Measurements from ENCODE around the gene DIAPH2.
"Not testable (repeated sequence)": the region's sequence is repeated elsewhere in the genome, so short reads cannot be mapped to it uniquely, and the experiment has no call there.

The DIAPH2 gene

DNA sequence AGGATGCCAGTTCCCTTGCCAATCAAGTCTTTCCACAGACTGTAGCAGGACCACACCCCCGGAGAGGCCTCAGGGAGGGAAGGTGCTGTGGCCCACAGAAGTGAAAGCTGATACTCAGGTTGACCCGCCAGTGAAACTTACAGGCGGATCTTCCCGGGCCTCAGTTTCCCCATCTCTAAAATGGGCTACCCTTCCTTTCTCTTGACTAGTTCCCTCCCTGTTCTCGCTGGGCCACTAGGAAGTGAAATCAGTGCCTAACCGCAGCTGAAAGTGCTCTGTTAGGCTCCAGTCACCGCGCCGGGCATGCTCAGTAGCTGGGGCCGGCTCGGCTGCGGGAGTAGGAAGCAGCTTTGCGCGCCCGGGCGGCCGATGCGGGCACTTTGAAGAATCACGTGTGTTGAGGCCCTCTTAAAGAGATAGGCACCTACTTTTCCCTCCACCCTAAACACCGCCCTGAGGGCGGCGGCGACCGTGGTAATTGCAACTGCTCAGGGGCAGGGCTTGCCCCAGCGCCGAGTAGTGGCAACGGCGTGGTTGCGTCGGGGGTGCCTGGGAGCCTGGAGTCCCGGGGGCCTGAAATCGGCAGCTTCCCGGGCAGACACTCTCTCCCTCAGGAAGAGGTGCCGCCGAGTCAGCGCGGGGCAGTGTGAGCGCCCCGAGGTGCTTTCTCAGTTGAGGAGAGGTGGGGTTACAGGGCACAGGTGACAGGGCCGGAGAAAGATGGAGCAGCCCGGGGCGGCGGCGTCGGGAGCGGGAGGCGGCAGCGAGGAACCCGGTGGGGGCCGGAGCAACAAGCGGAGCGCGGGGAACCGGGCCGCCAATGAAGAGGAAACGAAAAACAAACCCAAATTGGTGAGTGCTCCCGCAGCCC, at the start of gene DIAPH2:
TSS of gene DIAPH2 (plus strand) at position 504 of the 871 bp plus-strand sequence.
- peak; percentile 87 for DNase-seq

DNA sequence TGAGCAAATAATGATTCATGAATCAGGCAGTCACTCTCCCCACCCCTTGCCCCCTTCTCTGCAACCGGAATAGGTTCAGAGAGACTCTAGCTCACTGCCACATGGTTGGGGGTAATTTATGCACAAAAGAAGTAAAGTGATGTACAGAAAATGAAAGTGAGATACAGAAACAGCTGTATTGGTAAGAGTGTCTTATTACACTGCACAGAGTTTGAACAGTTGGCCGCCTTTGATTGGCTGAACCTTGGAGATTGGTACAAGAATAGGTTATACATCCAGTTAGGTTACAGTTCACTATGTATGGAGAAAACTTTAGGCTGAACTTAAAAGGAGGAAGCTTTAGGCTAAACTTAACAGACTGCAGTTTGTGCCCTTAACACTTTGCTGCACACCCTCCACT, 34.6 kb upstream of the DIAPH2 start:
- DNase-seq: peak; percentile 1

DNA sequence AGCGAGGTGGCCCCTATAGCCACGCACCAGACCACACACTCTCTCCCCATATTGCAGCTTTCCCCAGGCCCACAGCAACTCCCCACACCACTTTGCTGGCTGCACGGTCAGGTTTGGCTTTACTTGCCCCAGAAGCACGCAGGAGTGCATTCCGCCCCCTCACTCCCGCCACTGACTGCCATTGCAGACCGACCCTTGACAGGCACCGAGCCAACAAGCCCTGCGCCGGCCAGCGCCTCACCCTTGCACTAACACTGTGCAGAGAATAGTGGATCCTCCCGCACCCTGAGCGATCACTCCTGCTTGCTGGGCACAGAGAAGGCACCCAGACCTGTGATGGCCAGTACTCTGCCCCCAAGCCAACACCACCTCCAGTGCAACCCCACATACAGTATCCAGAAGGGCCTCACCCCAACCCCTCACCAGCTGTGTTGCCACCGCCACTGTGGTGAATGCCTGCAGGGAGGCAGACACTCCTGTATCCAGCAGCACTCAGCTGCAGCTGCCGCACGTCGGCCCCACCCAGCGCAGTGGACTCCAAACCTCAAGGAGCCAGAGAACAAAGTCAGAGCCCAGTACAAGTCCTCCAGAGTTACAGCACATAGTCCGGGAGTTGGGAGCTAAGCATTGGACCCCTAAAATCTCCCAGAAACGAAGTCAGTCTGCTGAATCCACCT, 28.6 kb upstream of the DIAPH2 start:
- DNase-seq: no peak

DNA sequence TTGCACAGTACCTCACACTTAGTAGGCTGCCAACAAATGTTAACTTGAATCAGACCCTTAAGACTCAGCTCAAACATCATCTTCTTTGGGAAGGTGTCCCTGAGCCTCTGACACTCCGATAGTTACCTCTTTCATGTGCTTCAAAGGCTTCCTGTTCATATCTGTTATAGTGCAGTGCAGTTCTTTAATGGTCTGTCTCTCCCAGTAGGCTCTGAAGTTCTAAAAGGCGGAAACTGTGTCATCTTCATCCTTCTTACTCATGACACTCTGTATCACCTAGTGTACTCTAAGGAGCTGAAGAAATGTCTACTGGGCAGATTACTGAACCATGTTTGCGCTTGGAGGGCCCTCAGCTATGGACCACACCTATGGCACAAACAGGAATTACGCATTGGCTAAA, 2.1 kb upstream of the DIAPH2 start:
- peak; percentile 17 for DNase-seq

DNA sequence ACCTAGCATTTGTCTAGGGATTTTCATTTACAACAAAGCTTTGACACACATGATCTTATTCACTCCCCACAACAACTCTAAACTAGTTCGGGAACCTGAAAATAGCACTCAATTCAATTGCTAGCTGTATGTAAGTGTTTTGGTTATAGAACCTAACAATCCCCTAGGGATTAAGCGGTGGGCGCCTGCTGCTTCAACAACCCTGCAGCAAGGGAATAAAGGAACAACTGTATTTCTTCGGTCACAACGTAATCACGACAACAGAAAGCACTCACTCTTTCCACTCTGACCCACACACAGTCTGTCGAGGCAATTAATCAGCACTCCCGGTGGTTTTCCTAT, 674 bp upstream of the DIAPH2 start:
- DNase-seq: no peak

DNA sequence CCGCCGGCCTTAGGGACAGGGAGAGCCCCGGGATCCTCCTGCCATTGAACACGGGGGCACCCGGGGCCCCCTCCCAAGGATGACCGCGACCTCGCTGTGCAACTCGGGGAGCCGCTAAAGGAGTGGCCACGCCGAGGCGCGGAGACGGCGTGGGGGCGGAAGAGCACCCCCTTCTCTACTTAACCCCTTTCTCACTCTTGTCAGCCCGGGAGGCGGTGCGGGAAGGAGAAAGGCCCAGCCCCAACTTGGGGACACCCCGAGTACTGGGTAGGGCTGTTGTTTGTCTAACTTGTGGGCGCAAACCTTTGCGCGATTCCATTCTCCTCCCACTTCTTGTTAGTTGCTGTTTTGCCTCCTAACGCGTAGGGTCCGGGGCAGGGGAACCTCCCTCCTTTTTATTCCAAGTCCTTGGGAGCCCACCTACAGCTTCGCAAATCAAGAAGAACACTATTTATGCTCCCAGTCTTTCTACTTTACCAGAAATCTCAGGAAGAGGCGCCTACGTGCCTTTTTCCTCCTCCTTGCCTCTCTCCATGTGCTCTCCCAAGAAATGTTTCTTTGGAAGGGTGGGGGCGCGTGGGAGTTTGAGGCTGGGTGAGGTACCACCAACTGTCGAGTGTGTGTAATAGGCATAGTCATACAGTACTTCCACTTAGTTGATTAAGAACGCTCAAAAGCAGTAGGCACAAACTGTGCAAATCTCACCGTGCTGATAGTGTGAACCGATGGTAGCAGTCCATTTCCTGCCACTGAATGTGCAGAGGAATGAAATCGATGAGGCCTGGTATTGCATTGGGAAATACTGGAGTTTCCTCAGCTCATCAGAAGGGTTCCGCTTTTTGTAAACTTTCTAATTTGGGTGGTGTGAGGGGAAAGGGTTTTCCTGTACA, 813 bp downstream of the DIAPH2 start:
- peak; percentile 73 for DNase-seq

DNA sequence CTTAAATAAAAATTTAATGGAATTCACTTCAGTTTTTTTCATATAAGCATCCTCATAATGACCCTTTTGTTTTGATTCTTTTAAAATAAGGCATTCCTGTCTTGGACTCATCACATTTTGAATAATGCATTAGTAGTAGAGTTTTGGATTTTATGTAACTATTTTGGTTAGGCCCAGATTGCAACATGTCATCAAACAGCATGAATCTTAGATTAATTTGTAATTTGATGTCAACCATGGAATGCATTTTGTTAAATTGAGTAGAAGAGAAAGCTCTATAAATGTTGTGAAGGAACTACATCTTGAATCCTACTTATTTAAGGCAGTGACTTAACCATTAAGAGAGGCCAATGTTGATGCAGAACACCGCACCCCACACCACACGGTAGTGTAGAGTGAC, 3.1 kb downstream of the DIAPH2 start:
- DNase-seq: no peak

DNA sequence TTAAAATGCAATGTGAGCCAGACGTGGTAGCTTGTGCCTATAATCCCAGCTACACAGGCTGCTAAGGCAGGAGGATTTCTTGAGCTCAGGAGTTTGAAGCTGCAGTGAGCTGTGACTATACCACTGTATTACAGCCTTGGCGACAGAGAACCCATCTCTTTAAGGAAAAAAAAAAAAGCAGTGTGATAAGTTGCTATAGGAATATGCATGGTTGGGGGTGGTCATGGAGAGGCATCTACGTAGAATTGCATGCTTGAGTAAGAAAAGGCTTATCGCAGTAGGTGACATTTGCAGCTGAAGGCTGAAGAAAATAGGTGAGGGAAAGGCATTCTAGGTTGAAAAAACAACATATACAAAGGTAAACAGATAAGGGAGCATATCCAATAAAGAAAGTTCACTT, 4.1 kb downstream of the DIAPH2 start:
- DNase-seq: no peak

DNA sequence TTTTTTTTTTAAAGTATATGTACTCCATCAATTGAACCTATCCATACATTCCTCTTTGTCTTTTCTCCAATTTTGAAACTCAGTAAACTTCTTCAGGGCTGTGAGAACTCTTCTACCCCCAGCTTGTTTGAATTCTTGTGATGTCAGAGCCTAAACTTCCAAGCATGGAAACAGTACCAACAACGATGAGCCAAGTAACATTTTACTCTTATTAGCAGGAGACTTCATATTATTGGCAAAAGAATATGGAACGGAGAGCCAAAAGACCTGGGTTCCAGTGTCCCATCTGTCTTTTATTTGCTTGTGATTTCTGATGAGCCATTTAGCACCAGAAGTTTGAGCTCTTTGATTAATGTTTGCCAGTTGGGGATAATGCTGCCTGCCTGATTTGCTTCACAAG, 5.3 kb downstream of the DIAPH2 start:
- no peak for DNase-seq

DNA sequence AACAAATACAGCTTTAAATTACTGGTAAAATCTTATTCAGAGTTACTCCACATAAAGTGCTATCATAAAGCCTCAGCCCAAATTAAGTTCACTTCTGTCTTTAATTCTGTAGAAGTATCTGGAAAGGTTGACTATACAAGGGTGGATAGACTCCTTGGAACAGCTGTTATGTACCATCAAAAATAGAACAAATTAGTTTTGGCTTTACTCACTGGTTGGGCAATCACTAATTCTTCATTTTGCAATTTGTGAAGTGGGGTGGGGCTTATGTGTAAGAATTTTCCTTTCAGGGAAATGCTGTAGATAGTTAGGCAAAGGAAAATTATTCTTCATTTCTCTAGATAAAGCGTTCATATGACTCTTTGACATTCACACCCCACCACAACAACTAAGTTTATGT, 7.8 kb downstream of the DIAPH2 start:
- no peak for DNase-seq

DNA sequence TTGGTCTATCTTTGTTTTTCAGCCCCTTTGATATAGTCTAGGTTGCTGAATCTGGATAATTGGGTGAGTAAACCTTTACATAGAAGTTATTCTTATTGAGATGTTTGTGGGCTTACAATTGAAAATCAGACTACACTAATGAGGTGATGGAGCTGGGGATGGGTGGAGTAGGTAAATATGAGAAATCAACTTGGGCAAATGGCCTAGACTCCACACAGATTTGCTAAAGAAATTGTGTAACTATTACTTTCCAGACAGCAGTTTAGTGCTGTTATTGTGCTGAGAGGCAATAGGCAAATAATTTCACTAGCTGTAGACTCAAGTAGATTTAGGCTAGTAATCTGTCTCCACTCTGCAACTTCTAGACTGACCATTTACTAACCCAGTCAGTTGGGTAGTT, 8.2 kb downstream of the DIAPH2 start:
- DNase-seq: no peak

DNA sequence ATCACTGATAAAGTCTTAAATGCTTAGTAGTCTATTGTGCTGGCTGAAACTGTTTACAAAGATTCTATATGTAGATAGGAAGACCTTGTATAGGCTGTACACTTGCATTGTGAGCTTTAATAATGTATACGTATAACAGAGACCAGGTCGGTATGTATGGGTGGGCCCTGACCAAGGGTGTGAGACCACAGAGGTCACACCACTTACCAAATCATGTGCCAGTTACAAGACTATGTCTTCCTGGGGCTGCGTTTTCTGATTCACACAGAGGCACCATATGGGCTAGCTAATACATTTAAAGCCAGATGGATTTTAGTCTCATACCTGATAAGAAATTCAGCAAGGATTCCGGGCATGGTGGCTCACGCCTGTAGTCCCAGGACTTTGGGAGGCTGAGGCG, 8.8 kb downstream of the DIAPH2 start:
- no peak for DNase-seq

DNA sequence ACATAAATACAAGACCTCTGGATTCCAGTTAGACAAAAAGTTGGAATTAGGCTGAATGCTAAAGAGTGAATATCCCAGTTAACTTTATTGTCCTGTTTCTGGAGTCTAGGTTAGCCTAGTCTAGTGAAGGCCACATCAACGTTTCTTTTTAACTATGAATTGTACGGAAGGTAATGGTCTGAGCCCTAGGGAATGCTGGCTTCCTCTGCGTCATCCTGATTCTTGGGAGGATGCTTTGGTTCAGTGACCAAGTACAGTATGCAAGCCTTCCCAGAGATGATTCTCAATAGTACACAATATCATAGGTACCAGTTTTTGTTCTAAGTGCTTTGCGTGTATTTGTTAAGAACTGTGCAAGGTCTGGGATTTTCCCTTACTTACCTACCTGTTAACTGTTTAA, 11.8 kb downstream of the DIAPH2 start:
- DNase-seq: no peak

DNA sequence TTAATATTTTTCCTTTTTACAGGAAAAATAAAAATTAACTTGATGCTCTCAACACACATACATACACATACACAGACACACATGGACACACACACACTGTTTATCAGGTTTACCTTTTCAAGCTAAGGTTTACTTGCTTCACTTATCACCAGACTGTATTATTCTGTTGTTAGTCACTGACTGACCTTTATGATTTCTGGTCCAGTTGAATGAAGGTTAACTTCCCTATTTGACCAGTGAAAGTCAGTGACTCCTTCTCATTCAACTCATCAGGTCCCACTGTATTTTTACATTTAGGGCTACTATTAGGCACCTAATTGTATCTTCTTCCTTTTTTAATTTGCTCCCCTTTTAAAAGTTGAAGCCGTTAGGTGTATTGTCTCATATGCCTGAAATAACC, 16.0 kb downstream of the DIAPH2 start:
- DNase-seq: no peak

DNA sequence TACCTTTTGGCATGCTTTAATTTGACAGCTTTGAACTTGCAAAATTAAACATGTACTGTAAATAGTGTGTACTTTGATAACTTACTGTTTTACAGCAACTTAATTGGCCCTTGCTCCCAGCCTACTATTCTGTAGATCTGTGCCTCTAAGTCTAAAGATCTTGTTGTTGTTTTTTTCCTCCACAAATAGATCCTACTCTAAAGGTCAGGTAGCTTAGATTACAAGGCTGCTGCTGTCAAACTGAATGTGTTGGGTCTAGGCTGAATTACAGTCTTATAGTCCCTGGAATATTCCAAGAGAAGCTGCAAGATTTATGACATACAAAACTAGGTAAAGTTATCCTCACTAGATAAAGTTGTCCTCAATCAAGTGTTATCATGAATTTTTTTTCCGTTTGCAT, 18.7 kb downstream of the DIAPH2 start:
- no peak for DNase-seq

DNA sequence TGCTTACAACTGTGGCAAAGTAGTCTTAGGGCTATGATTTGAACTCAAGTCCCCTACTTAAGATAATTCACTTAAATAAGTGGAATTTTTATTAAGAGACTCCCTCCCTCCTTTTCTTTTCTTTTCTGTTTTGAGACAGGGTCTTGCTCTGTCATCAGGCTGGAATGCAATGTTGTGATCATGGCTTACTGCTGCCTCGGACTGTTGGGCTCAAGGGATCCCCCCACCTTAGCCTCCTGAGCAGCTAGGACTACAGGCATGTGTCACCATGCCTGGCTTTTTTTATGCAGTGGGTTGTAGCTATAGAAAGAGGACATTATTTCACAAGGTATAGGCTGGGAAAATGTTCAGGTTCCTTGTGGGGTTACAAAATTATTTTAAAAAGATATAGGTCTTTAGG, 19.2 kb downstream of the DIAPH2 start:
- no peak for DNase-seq

DNA sequence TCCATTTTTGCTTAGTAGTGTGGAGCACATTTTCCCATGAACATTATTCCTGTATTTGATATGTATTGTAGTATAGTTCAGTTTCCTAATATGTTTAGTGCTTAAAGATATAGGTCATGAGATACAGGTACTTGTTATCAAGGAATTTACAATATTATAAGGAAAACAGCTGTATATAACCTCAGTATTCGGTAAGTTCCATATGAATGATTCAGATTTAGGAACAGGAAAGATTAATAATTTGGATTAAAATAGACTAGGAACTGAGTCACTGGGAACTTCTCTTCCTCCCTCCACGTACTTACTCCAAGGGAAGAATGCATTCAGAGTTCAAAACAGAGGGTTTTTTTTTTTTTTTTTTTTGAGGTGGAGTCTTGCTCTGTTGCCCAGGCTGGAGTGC, 20.0 kb downstream of the DIAPH2 start:
- DNase-seq: no peak

DNA sequence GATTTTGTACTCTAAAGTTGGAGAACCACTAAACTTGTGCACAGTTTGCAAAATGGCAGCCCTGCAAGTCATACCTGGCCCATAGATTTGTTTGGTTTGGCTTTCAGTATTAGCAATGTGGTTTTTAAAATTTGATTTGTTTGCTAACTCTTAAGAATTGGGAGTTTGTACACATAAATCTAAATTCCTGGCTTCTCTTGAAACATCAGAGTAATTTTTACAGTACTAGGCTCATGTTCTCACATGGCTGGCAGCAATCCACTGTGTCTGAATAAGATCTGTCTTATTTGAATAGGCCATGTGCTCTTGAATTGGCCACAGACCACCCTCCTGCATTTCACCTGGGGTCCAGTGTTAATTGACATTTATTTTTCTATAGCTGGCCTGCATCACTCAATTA, 21.3 kb downstream of the DIAPH2 start:
- peak; percentile 30 for DNase-seq

DNA sequence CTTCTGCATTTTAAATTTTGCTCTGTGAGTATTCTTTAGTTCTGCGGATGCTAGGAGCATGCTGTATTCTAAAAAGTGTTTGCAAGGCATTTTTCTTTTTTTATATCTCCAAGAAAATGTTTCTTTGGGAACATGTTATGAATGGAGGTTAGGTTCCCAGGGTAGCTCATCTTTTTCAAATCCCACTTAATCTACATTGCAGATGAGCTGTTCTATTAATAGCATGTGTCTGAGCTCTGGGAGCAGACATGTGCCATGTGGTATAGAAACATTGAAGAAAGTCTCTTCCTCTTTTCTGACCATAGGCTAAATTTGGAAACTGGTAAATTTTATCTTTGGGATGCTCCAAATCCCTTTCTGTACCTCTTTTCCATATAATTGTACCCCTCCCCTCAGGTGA, 23.2 kb downstream of the DIAPH2 start:
- no peak for DNase-seq

DNA sequence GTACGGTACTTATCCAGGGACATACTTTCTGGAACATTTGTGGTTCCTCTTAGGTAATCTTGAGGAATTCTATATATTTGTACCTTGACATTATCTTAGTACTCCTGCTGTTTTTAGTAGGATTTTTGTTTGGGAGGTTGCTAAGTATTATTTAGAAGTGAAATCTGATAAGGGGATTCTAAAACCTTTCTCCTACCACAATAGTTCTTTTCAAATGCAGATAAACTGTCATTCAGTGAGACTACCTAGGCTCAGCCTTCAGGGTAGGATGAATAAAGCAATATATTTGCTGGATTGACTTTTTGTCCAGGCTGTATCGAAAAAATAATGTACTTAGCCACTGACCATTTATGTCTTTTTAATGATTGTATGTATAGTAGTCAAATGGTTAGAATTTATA, 25.4 kb downstream of the DIAPH2 start:
- no peak for DNase-seq

DNA sequence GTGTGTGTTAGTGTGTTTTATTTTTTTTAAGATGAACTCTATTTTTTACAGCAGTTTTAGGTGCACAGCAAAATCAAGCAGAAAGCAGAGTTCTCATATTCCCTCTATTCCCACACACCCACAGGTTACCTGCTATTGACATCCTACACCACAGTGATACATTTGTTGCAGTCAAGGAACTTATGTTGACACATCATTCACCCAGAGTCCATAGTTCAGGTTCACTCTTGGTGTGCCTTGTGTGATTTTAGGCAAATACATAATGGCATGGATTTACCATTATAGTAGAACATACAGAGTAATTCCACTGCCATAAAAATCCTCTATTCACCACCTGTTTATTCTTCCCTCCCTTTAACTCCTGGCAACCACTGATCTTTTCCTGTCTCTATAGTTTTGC, 28.7 kb downstream of the DIAPH2 start:
- no peak for DNase-seq

DNA sequence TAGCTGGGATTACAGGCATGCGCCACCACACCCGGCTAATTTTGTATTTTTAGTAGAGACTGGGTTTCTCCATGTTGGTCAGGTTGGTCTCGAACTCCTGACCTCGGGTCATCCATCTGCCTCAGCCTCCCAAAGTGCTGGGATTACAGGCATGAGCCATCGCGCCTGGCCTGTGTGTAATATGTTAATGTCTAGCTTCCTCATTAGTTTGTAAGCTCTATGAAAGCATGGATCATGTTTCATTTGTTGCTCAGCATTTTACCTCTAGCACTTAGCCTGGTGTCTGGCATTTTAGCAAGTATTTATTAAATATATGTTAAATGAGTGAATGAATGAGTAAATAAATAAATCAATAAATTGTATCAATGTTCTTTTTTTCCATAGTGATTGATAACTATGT, 29.8 kb downstream of the DIAPH2 start:
- DNase-seq: not testable (repeated sequence)

DNA sequence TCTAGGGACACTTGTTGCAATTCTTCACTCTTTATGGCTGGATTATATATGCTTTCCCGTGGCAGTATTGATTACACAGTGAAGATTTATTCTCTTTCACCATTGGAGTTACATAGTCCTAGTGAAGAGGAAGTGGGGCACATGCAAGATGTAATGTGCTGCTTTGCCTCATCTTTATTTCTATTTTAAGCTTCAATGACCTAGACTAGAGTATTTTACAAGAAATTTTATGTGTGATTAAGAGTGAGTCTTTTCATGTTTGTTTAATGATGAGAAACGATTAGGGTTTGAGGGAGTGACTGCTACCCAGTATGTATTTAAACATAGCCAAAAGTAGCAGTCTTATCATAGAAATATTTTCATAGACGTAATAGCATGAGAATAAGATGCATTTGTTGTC, 30.8 kb downstream of the DIAPH2 start:
- DNase-seq: no peak

All from activated CD4-positive, alpha-beta T cell treated with anti-CD3 and anti-CD28 coated beads, Interleukin-10, Interleukin-2, amounts not matched to agents 100 ng/mL and 50 ng/mL, durations not matched to agents 16 hours and 8 hours (primary cell).